PC-3 (cell line): ENCODE data around the gene GPBAR1.

ENCODE experiments used
- EZH2 ChIP-seq: fragments of 300-600 bp; sonication (generic); IDR thresholded peaks from one replicate; pipeline ENCODE4 v1.6.1; 2017; ENCODE audit warnings: antibody characterized with exemption, mild to moderate bottlenecking, low read length; ENCODE audit not compliant: unreplicated experiment
- EZH2phosphoT487 ChIP-seq: fragments of 300-600 bp; sonication (generic); IDR thresholded peaks from 2 replicates; pipeline ENCODE4 v1.6.1; 2018; ENCODE audit warnings: mild to moderate bottlenecking, antibody characterized with exemption, low read length, borderline replicate concordance
- TF ChIP-seq, protein P1 (sequence below): fragments of 300-600 bp; sonication (generic); conservative IDR thresholded peaks from 2 replicates; pipeline ENCODE4 v1.5.1; 2017; ENCODE audit warnings: antibody characterized with exemption, low read depth, mild to moderate bottlenecking, low read length

DNA sequence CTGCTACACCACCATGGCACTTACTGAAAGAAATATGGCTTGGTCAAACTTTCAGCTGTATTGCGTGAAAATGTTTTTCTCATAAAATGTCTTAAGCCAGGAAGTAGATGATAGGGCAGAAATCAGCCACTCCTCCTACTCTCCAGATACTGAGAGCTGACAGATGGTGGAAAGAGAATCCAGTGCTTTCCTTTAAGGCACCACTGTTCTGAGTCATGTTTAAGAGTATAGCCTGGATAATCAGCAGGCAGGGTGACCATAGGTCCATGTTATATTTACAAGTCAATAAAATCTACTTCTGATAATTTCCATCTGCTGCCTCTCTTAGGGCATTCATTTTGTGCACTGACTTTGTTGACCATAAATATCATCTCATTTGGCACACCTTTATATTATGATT is 21.9 kb upstream of the GPBAR1 start:
- TF ChIP-seq, protein P1, sequence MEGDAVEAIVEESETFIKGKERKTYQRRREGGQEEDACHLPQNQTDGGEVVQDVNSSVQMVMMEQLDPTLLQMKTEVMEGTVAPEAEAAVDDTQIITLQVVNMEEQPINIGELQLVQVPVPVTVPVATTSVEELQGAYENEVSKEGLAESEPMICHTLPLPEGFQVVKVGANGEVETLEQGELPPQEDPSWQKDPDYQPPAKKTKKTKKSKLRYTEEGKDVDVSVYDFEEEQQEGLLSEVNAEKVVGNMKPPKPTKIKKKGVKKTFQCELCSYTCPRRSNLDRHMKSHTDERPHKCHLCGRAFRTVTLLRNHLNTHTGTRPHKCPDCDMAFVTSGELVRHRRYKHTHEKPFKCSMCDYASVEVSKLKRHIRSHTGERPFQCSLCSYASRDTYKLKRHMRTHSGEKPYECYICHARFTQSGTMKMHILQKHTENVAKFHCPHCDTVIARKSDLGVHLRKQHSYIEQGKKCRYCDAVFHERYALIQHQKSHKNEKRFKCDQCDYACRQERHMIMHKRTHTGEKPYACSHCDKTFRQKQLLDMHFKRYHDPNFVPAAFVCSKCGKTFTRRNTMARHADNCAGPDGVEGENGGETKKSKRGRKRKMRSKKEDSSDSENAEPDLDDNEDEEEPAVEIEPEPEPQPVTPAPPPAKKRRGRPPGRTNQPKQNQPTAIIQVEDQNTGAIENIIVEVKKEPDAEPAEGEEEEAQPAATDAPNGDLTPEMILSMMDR: no peak
- TF ChIP-seq EZH2 (no peak), EZH2phosphoT487 (no peak)
